GM12865 (cell line): ENCODE results near the gene IRS2.

ENCODE experiments used
- DNase-seq: peaks from one replicate; pipeline ENCODE4 v3.0.0; 2010; ENCODE audit warnings: low read depth
- H3K4me3 ChIP-seq: 2 replicates; pipeline ENCODE4 v1.5.1; 2011; ENCODE audit warnings: mild to moderate bottlenecking, low read depth, low read length, control low read depth
- TF ChIP-seq, protein P1 (sequence below): IDR thresholded peaks from 2 replicates; pipeline ENCODE4 v1.5.1; 2011; ENCODE audit warnings: low read length, control low read depth, low read depth, inconsistent platforms; ENCODE audit not compliant: insufficient read depth; ENCODE audit errors: missing control alignments

Gene IRS2

DNA sequence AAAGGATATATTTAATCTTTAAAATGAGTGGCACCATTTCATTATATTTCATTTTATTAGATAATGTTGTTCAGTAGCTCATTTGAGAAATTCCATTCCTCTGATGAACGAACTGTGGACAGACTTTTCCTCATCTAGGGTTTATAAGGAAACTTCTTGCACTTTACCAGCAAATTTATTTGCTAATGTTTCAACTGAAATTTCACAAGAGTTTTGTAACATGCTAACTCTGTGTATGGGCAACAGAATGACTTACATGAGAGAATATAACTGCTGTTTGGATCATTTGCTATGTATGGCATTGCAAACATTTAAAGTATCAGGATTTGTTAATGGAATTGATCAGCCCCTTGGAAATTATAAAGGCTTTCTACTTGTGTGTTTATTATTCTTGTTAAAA is 3.7 kb upstream of the IRS2 start:
- no peak for DNase-seq
- TF ChIP-seq, protein P1, sequence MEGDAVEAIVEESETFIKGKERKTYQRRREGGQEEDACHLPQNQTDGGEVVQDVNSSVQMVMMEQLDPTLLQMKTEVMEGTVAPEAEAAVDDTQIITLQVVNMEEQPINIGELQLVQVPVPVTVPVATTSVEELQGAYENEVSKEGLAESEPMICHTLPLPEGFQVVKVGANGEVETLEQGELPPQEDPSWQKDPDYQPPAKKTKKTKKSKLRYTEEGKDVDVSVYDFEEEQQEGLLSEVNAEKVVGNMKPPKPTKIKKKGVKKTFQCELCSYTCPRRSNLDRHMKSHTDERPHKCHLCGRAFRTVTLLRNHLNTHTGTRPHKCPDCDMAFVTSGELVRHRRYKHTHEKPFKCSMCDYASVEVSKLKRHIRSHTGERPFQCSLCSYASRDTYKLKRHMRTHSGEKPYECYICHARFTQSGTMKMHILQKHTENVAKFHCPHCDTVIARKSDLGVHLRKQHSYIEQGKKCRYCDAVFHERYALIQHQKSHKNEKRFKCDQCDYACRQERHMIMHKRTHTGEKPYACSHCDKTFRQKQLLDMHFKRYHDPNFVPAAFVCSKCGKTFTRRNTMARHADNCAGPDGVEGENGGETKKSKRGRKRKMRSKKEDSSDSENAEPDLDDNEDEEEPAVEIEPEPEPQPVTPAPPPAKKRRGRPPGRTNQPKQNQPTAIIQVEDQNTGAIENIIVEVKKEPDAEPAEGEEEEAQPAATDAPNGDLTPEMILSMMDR, result no peak
- no peak overlapping the region for H3K4me3 ChIP-seq

- DNase-seq, result no peak
- no peak overlapping the region for H3K4me3 ChIP-seq
- TF ChIP-seq, protein P1, result no peak
Observed at GRCh38 chr13:109789262-109789661, 2.9 kb upstream of the IRS2 start.

DNA sequence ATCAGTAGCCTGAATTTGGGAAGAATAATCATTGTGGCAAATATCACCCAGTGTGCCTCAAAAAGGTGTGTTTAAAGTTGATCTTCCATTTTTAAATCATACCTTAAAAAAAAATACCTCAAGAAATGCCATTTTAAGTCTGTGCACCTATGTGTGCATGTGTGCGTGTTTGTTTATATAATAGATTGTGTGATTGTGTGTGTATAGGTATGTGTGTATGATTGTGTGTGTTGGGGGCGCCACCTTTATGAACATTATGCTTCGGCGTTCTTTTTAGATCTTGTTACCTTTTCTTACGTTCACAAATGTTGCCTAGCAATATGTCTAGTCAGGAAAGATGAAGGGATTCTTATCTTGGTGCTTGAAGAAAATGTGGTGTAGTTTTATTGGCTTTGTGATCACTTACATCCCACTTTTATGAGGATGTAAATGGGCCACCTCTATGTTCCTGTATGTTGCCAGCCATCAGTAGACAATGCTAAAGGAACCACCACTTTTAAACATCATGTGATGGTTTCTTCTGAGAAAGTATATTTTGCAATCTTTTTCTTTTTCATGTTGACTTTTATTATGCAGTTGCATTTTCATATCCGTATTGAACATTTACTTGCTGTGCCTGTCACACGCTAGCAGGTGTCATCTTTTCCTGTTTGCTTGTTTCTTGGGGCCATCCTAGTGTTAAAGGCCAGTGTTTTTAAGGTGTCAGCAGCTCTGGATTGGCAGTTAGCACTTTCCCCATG is 2.2 kb upstream of the IRS2 start:
- TF ChIP-seq, protein P1, result no peak
- DNase-seq, result no peak
- H3K4me3 ChIP-seq, result no peak overlapping the region

GRCh38 chr13:109787135-109787954 is 962 bp upstream of the IRS2 start:
- TF ChIP-seq, protein P1, result no peak
- no peak overlapping the region for H3K4me3 ChIP-seq
- no peak for DNase-seq

GRCh38 chr13:109785892-109786450 is 412 bp downstream of the IRS2 start:
- no peak for DNase-seq
- H3K4me3 ChIP-seq, result no peak overlapping the region
- TF ChIP-seq, protein P1, result no peak

DNA sequence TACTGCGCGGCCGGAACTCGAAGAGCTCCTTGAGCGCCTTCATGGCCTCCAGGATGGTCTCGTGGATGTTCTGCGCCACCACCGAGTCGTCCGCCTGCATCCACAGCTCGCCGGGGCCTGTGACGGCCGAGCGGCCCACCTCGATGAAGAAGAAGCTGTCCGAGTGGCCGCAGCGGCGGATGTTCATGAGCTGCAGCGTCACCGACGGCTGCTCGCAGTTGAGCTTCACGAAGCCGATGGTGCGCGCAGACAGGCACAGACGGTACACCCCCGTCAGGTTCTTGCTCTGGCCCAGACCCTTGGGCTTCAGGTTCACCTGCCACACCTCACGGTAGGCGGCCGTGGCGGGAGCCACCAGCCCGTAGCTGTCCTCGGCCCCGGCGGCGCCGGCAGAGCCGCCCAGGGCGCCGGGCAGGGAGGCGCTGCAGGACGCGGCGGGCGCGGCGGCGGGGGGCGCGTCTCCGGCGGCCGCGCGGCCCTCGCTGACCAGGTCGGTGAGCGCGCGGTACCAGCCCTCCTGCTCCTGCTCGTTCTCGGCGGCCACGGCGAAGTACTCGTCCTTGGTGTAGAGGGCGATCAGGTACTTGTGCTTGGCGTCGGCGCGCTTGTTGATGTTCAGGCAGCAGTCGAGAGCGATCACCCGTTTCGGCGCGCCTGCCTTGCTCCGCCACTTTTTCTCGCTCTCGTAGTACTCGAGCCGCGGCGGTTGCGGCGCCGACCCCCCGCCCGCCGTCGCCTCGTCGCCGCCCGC is 1.1 kb downstream of the IRS2 start:
- no peak overlapping the region for H3K4me3 ChIP-seq
- DNase-seq, result no peak
- TF ChIP-seq, protein P1, result no peak
